Choroid plexus epithelial cell (primary cell): Measurements from ENCODE around the gene FAM169A.
A peak's percentile ranks its signal among the peaks of the same experiment; 100 is the strongest.
"Not testable (repeated sequence)": the region's sequence is repeated elsewhere in the genome, so short reads cannot be mapped to it uniquely, and the experiment has no call there.

Source experiments
- DNase-seq: peaks from one replicate; pipeline ENCODE4 v3.0.0-alpha.2; 2010; ENCODE audit warnings: low read depth
- H3K4me3 ChIP-seq: 2 replicates; pipeline ENCODE4 v1.5.1; 2011; ENCODE audit warnings: low read depth, mild to moderate bottlenecking, control low read depth, low read length, moderate library complexity
- TF ChIP-seq, protein P1 (sequence below): conservative IDR thresholded peaks from 2 replicates; pipeline ENCODE4 v1.5.1; 2011; ENCODE audit warnings: low read depth, mild to moderate bottlenecking, control low read depth, inconsistent platforms, low read length, moderate library complexity

FAM169A gene

DNA sequence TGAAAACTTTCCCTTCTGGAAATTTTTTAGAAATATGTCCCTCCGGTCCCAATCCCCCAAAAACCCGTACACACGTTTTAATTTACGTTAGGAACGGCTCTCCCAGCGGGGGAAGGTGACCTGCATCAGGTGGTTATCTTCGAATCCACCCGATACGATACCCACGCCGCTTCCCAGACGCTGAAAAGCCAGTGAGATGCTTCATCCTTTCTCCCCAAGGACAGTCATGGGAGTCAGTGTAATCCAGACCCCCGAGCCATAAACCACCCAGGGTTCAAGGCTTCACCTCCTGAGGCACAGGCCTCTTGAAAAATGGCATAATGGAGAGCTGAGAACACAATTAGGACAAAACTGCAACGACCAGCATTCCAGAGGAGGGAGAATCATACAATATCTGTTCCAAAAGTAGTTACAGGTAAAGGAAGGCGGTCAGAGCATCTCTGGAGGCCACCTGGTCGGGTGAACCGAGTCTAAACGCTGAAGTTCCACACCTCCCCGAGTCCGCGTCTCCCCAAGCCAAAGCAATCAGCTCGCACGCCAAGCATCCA, 857 bp downstream of the FAM169A start:
- H3K4me3 ChIP-seq, result peak overlapping the region; percentile 60
- TF ChIP-seq, protein P1, sequence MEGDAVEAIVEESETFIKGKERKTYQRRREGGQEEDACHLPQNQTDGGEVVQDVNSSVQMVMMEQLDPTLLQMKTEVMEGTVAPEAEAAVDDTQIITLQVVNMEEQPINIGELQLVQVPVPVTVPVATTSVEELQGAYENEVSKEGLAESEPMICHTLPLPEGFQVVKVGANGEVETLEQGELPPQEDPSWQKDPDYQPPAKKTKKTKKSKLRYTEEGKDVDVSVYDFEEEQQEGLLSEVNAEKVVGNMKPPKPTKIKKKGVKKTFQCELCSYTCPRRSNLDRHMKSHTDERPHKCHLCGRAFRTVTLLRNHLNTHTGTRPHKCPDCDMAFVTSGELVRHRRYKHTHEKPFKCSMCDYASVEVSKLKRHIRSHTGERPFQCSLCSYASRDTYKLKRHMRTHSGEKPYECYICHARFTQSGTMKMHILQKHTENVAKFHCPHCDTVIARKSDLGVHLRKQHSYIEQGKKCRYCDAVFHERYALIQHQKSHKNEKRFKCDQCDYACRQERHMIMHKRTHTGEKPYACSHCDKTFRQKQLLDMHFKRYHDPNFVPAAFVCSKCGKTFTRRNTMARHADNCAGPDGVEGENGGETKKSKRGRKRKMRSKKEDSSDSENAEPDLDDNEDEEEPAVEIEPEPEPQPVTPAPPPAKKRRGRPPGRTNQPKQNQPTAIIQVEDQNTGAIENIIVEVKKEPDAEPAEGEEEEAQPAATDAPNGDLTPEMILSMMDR, result no peak
- DNase-seq, result no peak

DNA sequence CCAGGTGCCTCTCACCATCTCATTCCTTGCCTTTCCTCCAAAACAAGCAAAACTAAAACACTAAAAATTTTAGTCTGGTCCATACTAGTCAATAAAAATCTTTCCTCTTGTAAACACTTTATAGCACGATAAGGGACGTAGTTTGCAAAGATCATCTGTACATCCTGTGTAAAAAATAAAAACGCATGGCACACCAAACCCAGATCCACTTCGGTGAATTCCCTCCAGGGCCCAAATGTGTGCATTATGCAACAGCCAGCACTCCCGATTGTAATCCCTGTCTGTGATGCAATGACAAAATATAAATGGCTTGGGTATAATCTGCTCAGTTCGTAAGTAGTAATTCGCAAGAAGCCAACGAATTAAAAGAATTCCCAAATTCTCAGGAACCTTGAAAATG, 1.4 kb downstream of the FAM169A start:
- no peak overlapping the region for H3K4me3 ChIP-seq
- TF ChIP-seq, protein P1, result no peak
- no peak for DNase-seq

DNA sequence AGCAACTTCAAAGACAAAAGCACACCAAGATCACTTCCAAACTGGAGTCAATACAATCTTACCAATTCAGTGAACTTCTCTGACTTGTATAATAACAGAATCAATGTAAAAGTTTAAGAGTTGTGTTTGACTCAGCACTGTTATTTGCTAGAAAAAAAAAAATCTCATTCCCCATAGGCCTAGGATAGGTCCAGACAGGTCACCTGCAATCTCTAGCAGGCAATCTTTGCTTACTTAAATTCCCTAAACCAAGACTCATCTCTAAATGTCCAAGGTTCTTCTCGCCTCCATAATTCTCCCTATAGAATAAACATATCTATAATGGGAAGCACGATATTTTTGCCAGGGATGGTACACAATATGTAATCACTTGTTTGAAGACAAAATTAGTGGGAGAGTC, 2.5 kb downstream of the FAM169A start:
- TF ChIP-seq, protein P1, result no peak
- H3K4me3 ChIP-seq, result no peak overlapping the region
- no peak for DNase-seq

DNA sequence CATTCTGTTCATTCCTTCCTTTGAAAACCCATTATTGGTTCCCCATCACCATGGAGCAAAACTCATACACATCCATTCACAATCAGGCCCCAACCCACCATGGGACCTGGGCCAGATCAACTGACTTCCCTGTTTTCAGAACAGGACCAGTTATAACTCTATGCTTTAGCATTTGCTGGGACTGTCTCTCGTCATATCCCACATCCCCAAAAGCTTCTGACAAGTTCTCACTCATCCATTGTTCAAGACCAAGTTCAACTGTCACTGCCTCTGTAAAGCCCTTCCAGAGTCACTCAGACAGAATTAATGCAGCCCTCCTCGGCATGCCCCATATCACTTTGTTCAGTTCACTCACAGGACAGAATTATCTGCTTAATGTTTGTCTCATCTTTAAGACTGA, 4.0 kb downstream of the FAM169A start:
- no peak overlapping the region for H3K4me3 ChIP-seq
- no peak for DNase-seq
- TF ChIP-seq, protein P1, result no peak

DNA sequence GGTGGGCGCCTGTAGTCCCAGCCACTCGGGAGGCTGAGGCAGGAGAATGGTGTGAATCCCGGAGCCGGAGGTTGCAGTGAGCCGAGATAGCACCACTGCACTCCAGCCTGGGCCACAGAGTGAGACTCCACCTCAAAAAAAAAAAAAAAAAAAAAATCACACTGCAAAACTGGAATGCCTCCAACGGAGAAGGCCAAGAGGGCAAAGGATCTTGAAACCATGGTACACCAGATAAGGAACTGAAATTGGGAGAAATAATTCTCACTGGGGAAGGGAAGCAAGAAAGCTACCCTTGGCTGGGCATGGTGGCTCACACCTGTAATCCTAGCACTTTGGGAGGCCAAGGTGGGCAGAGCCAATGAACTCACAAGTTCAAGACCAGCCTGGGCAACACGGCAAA, 9.2 kb downstream of the FAM169A start:
- not testable (repeated sequence) for H3K4me3 ChIP-seq, DNase-seq

DNA sequence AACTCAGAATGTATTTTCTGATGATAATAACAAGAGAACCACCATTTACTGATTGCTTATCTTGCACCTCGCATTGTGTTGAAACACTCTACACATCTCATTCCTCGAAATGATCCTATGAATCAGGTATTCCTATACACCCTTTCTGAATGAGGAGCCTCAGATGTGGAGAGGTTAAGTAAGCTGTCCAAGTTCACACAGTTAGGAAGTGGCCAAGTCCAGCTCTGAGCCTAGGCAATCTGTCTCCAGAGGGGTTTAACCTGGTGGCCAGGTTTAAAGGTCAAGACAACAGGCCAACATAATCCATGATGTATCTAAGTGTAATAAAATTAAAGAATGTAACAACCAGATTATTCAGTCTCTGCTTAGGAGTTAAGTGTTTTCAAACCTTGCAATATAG, 12.9 kb downstream of the FAM169A start:
- TF ChIP-seq, protein P1, result no peak
- H3K4me3 ChIP-seq, result no peak overlapping the region

DNA sequence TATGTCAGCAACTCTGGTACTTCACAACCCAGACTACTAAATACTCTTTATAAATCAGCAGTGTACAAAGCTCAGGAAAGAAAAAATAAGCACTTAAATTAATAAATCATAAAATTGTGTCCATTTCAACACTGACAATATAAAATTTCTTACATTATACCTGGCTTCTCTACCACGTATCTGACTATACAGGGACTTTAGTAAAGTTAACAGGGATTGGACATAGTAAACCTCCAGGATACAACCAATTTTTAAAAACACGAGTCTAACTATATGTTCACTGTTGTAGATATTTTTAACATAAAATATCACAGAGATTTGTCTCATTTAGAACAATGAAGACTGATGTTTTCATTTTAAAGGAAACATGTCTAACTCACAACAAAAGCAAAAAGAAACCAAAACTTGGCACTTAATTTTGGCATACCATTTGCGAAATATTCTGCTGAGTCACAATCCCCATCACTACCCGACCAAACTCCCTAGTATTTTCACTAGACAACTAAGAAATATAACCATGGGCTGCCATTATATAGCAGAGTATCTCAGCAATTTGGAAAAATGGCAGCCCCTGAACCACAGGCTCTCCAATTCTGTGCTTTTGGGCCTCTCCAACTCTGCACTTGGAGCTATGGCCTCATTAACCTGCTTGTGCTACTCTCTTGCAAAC, 14.4 kb downstream of the FAM169A start:
- H3K4me3 ChIP-seq, result no peak overlapping the region
- DNase-seq, result peak; percentile 44
- TF ChIP-seq, protein P1, result no peak

More for the DNA sequence above, 12.9 kb downstream of the FAM169A start:
- no peak for DNase-seq
